ENCODE data around the gene RNF149. TPM values are rescaled to one million over a fixed set of nuclear protein-coding genes. Genes with fewer than 3 reads are reported as not detected.

Gene RNF149
- total RNA-seq, 1 experiment from 2014 or later: 34.8 TPM

- Mint-ChIP-seq H3K4me3 (ENCODE audit: unreplicated experiment) (peak overlapping the region; percentile 86), H3K36me3 (ENCODE audit: insufficient read depth, unreplicated experiment) (peaks cover 8% of the 10 kb centered on the region), H3K9me3 (ENCODE audit: unreplicated experiment) (no peaks in the 10 kb centered on the region), H3K27ac (ENCODE audit: low read depth, unreplicated experiment) (peak overlapping the region; percentile 82), H3K27me3 (ENCODE audit: insufficient read depth, unreplicated experiment) (no peaks in the 10 kb centered on the region), H3K4me1 (ENCODE audit: insufficient read depth, unreplicated experiment) (peaks cover 22% of the 10 kb centered on the region)
- no peak for TF ChIP-seq CTCF (IDR thresholded peaks at IDR 0.05; ENCODE audit: unreplicated experiment)
- ChIA-PET CTCF (no interaction called here), POLR2A (interaction anchor here (0.8 to 2.6 kb wide), 8 partner anchors 21 to 392 kb away, joined by 3 to 23 read pairs (median 4); partner anchors contain the start of gene CNOT11)
- DNase-seq (ENCODE audit: unreplicated experiment): peak; percentile 28
- intact Hi-C loops (cut with micrococcal nuclease): loop anchor here (5.0 kb wide), 1 partner anchor 55 kb away; the partner anchor contains the start of gene CNOT11
- no TSS peak for BruUV-seq (replicated peaks)
Measured at GRCh38 chr2:101307503-101307902, 998 bp downstream of the RNF149 start.

GRCh38 chr2:101306410-101306809 is 2.1 kb downstream of the RNF149 start:
- CTCF ChIA-PET: no interaction called here

GRCh38 chr2:101305492-101306078 is 2.9 kb downstream of the RNF149 start:
- ChIA-PET CTCF (no interaction called here), POLR2A (interaction anchor here (0.7 to 1.6 kb wide), 6 partner anchors 22 to 82 kb away, joined by 3 to 6 read pairs (median 4); partner anchors contain the start of gene CNOT11)
- no peak for TF ChIP-seq CTCF (IDR thresholded peaks at IDR 0.05; ENCODE audit: unreplicated experiment)
- Mint-ChIP-seq H3K36me3 (ENCODE audit: insufficient read depth, unreplicated experiment) (peaks cover 8% of the 10 kb centered on the region), H3K4me1 (ENCODE audit: insufficient read depth, unreplicated experiment) (peaks cover 34% of the 10 kb centered on the region), H3K27ac (ENCODE audit: low read depth, unreplicated experiment) (peak overlapping the region; percentile 4), H3K27me3 (ENCODE audit: insufficient read depth, unreplicated experiment) (no peaks in the 10 kb centered on the region), H3K4me3 (ENCODE audit: unreplicated experiment) (peak overlapping the region; percentile 86), H3K9me3 (ENCODE audit: unreplicated experiment) (no peaks in the 10 kb centered on the region)
- DNase-seq (ENCODE audit: unreplicated experiment): peak; percentile 61
- intact Hi-C loops (cut with micrococcal nuclease): loop anchor here (5.0 kb wide), 1 partner anchor 53 kb away; the partner anchor contains the start of gene CNOT11
- no TSS peak for BruUV-seq (replicated peaks)

More at GRCh38 chr2:101306410-101306809, 2.1 kb downstream of the RNF149 start:
- Mint-ChIP-seq H3K4me1 (ENCODE audit: insufficient read depth, unreplicated experiment) (peaks cover 28% of the 10 kb centered on the region), H3K27ac (ENCODE audit: low read depth, unreplicated experiment) (peak overlapping the region; percentile 82), H3K27me3 (ENCODE audit: insufficient read depth, unreplicated experiment) (no peaks in the 10 kb centered on the region), H3K9me3 (ENCODE audit: unreplicated experiment) (no peaks in the 10 kb centered on the region), H3K36me3 (ENCODE audit: insufficient read depth, unreplicated experiment) (peaks cover 8% of the 10 kb centered on the region), H3K4me3 (ENCODE audit: unreplicated experiment) (peak overlapping the region; percentile 86)
- intact Hi-C loops (cut with micrococcal nuclease): loop anchor here (5.0 kb wide), 1 partner anchor 54 kb away; the partner anchor contains the start of gene CNOT11
- TF ChIP-seq CTCF (IDR thresholded peaks at IDR 0.05; ENCODE audit: unreplicated experiment): no peak
- no peak for DNase-seq (ENCODE audit: unreplicated experiment)
- POLR2A ChIA-PET: interaction anchor here (0.7 to 1.6 kb wide), 9 partner anchors 14 to 131 kb away, joined by 3 to 8 read pairs (median 4); partner anchors contain the start of gene CNOT11
- no TSS peak for BruUV-seq (replicated peaks)

GRCh38 chr2:101305035-101305434 is 3.5 kb downstream of the RNF149 start:
- no TSS peak for BruUV-seq (replicated peaks)
- Mint-ChIP-seq H3K9me3 (ENCODE audit: unreplicated experiment) (no peaks in the 10 kb centered on the region), H3K4me1 (ENCODE audit: insufficient read depth, unreplicated experiment) (peaks cover 36% of the 10 kb centered on the region), H3K36me3 (ENCODE audit: insufficient read depth, unreplicated experiment) (peaks cover 8% of the 10 kb centered on the region), H3K4me3 (ENCODE audit: unreplicated experiment) (peak overlapping the region; percentile 86), H3K27me3 (ENCODE audit: insufficient read depth, unreplicated experiment) (no peaks in the 10 kb centered on the region), H3K27ac (ENCODE audit: low read depth, unreplicated experiment) (peak overlapping the region; percentile 4)
- TF ChIP-seq CTCF (IDR thresholded peaks at IDR 0.05; ENCODE audit: unreplicated experiment): no peak
- ChIA-PET CTCF (no interaction called here), POLR2A (interaction anchor here (0.8 to 1.6 kb wide), 5 partner anchors 21 to 53 kb away, joined by 3 to 6 read pairs (median 4); partner anchors contain the start of gene CNOT11)
- intact Hi-C loops (cut with micrococcal nuclease): loop anchor here (5.0 kb wide), 1 partner anchor 53 kb away; the partner anchor contains the start of gene CNOT11
- no peak for DNase-seq (ENCODE audit: unreplicated experiment)
